Vagina (tissue), 2 donors: ENCODE measurements around the gene TIMM29. TPM values are rescaled to one million over a fixed set of nuclear protein-coding genes. Genes with fewer than 3 reads are reported as not detected.

Experiments
- DNase-seq, 2 donors: peaks; one replicate each; pipeline ENCODE4 v3.0.0-alpha.2; 2017; ENCODE audit errors: extremely low spot score in 2 of 2
- H3K27ac ChIP-seq: fragments of 200-600 bp; sonication (generic); one replicate; pipeline ENCODE4 v1.5.1; 2019
- H3K27me3 ChIP-seq: fragments of 200-600 bp; sonication (generic); one replicate; pipeline ENCODE4 v1.5.1; 2019
- H3K36me3 ChIP-seq, 2 donors: fragments of 200-600 bp; sonication (generic); one replicate each; pipeline ENCODE4 v1.5.1; 2017 to 2019
- H3K4me1 ChIP-seq: fragments of 200-600 bp; sonication (generic); one replicate; pipeline ENCODE4 v1.5.1; 2019
- H3K4me3 ChIP-seq, 2 donors: fragments of 200-600 bp; sonication (generic); 1 replicate in 1 of 2; 2 replicates in 1 of 2; pipeline ENCODE4 v1.5.1; 2016 to 2019
- H3K9me3 ChIP-seq: fragments of 200-600 bp; sonication (generic); one replicate; pipeline ENCODE4 v1.5.1; 2019
- POLR2A ChIP-seq, 2 donors: fragments of 450-650 bp; IDR thresholded peaks; one replicate each; pipeline ENCODE4 v1.6.1; 2017; ENCODE audit warnings: antibody characterized with exemption in 2 of 2, mild to moderate bottlenecking in 2 of 2, moderate library complexity in 2 of 2
- POLR2AphosphoS5 ChIP-seq, 2 donors: sonication (generic); formaldehyde crosslinking; IDR thresholded peaks; one replicate each; pipeline ENCODE4 v1.9.0; 2017; ENCODE audit warnings: antibody characterized with exemption in 2 of 2, mild to moderate bottlenecking in 2 of 2, low read depth in 1 of 2; ENCODE audit not compliant: insufficient read depth in 1 of 2
- intact Hi-C: fragments of 100-400 bp; cut with DNase I; formaldehyde crosslinking; loops from one replicate; pipeline ENCODE4 v1.15.1; 2023
- total RNA-seq: library from RNA; depleted of rRNA; stranded (reverse); fragments of >200 nt; gene quantifications from one replicate; pipeline ENCODE4 v1.2.3, GENCODE V29; 2016
- TF ChIP-seq, protein P1 (sequence below), 3 experiments: fragments of 450-650 bp in 2 of 3; fragments of 200-600 bp in 1 of 3; sonication (generic) in 1 of 3; IDR thresholded peaks; one replicate each; pipeline ENCODE4 v1.5.1; 2017 to 2019; ENCODE audit warnings: antibody characterized with exemption in 3 of 3, mild to moderate bottlenecking in 2 of 3, moderate library complexity in 2 of 3

TIMM29 gene
- total RNA-seq, 1 donor from 2014 or later: 21.9 TPM

DNA sequence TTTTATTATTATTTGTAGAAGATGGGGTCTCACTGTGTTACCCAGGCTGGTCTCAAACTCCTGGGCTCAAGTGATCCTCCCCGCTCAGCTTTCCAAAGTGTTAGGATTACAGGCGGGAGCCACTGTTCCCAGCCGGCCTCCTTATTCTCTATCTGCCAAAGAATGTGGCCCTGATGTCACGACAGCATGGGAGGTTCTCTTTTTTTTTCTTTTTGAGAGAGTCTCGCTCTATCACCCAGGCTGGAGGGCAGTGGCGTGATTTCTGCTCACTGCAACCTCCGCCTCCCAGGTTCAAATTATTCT is 33.7 kb upstream of the TIMM29 start:
- H3K27ac ChIP-seq: no peak overlapping the region
- H3K27me3 ChIP-seq: no peaks in the 10 kb centered on the region
- no peaks in the 10 kb centered on the region for H3K36me3 ChIP-seq
- TF ChIP-seq POLR2AphosphoS5 (IDR thresholded peaks at IDR 0.05; ENCODE audit: insufficient read depth in 1 of 2, low read depth in 1 of 2) (no peak), POLR2A (IDR thresholded peaks at IDR 0.05) (no peak)
- TF ChIP-seq, protein P1, sequence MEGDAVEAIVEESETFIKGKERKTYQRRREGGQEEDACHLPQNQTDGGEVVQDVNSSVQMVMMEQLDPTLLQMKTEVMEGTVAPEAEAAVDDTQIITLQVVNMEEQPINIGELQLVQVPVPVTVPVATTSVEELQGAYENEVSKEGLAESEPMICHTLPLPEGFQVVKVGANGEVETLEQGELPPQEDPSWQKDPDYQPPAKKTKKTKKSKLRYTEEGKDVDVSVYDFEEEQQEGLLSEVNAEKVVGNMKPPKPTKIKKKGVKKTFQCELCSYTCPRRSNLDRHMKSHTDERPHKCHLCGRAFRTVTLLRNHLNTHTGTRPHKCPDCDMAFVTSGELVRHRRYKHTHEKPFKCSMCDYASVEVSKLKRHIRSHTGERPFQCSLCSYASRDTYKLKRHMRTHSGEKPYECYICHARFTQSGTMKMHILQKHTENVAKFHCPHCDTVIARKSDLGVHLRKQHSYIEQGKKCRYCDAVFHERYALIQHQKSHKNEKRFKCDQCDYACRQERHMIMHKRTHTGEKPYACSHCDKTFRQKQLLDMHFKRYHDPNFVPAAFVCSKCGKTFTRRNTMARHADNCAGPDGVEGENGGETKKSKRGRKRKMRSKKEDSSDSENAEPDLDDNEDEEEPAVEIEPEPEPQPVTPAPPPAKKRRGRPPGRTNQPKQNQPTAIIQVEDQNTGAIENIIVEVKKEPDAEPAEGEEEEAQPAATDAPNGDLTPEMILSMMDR (IDR thresholded peaks at IDR 0.05): no peak
- H3K4me1 ChIP-seq: peaks cover 76% of the 10 kb centered on the region
- DNase-seq: no peak
- H3K4me3 ChIP-seq: no peak overlapping the region
- intact Hi-C loops: no loop called here
- H3K9me3 ChIP-seq: no peaks in the 10 kb centered on the region

DNA sequence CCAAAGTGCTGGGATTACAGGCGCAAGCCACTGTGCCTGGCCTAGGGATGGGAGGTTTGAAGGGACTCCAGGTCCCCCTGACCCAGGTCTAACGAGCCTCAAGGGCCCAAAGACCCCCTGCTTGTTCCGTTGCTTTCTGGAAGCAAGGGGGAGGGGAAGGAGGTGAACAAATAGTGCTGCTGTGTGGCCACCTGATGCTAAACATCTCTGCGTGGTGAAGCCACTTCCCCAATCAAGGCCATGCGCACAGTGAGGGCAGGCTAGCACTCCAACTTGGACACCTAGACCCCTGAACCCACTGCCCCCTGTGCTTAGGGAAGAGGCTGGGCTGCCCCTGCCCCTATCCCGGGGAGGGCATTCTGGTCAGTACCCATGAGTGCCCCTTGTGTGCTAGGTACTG is 33.2 kb upstream of the TIMM29 start:
- Histone ChIP-seq H3K36me3 (no peaks in the 10 kb centered on the region), H3K9me3 (no peaks in the 10 kb centered on the region), H3K4me3 (no peak overlapping the region), H3K27me3 (no peaks in the 10 kb centered on the region), H3K4me1 (peaks cover 76% of the 10 kb centered on the region), H3K27ac (no peak overlapping the region)
- DNase-seq: no peak
- TF ChIP-seq, protein P1 (IDR thresholded peaks at IDR 0.05): no peak
- no peak for TF ChIP-seq POLR2A (IDR thresholded peaks at IDR 0.05)
- TF ChIP-seq POLR2AphosphoS5 (IDR thresholded peaks at IDR 0.05; ENCODE audit: insufficient read depth in 1 of 2, low read depth in 1 of 2): no peak
- intact Hi-C loops: no loop called here

DNA sequence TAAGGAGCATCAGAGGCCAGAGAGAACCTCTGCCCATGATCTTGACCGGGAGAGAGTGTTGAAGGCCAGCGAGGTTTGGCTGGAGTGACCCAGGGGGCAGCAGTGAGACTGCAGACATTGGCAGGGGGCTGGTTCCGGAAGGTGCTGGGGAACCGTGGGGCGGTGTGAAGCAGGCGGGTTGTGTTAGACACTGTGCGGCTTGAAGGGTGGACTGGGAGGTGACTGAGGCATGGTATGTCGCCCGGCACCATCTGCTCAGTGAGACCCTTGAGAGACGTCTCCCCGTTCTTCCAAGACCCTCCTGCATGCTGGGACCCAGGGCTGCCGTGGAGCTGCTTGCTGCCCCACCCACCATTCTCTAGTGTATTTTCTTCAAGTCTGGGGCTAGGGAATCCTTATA is 32.7 kb upstream of the TIMM29 start:
- intact Hi-C loops: no loop called here
- Histone ChIP-seq H3K4me3 (no peak overlapping the region), H3K27me3 (no peaks in the 10 kb centered on the region), H3K36me3 (no peaks in the 10 kb centered on the region), H3K9me3 (no peaks in the 10 kb centered on the region), H3K27ac (no peak overlapping the region), H3K4me1 (peaks cover 74% of the 10 kb centered on the region)
- no peak for DNase-seq
- TF ChIP-seq, protein P1 (IDR thresholded peaks at IDR 0.05): no peak
- TF ChIP-seq POLR2A (IDR thresholded peaks at IDR 0.05): no peak
- TF ChIP-seq POLR2AphosphoS5 (IDR thresholded peaks at IDR 0.05; ENCODE audit: insufficient read depth in 1 of 2, low read depth in 1 of 2): no peak

DNA sequence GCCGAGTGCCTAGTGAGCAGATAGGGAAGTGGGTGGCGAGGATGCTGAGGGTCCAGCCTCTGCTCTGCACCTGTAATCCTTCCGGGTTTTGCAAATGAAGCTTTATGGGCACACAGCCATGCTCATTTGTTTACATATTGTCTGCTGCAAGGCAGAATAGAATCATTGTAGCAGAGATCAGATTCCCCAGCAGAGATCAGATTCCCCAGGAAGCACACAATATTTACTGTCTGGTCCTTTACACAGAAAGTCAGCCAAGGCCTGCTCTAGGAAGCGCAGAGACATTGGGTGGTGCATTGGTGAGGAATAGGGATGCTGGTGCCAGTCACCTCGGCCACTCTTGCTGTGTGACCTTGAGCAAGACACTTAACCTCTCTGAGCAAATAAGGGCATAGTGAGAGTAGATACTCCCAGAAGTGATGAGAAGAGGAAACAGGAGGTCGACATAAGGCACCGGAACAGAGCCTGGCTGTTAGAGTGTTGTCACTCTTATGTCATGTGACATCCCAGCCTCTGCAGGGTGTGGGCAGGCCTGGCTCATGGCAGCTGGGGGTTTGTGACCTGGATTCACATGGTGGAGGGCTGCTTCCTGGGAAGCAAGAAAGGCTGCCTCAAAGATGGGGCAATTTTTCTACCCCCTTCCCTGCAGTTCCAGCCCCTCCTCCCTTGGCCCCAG is 31.6 kb upstream of the TIMM29 start:
- Histone ChIP-seq H3K4me3 (no peak overlapping the region), H3K9me3 (no peaks in the 10 kb centered on the region), H3K27ac (no peak overlapping the region), H3K36me3 (no peaks in the 10 kb centered on the region), H3K27me3 (no peaks in the 10 kb centered on the region), H3K4me1 (peaks cover 74% of the 10 kb centered on the region)
- intact Hi-C loops: no loop called here
- DNase-seq: no peak
- TF ChIP-seq POLR2AphosphoS5 (IDR thresholded peaks at IDR 0.05; ENCODE audit: insufficient read depth in 1 of 2, low read depth in 1 of 2) (no peak), POLR2A (IDR thresholded peaks at IDR 0.05) (no peak)
- TF ChIP-seq, protein P1 (IDR thresholded peaks at IDR 0.05): no peak

DNA sequence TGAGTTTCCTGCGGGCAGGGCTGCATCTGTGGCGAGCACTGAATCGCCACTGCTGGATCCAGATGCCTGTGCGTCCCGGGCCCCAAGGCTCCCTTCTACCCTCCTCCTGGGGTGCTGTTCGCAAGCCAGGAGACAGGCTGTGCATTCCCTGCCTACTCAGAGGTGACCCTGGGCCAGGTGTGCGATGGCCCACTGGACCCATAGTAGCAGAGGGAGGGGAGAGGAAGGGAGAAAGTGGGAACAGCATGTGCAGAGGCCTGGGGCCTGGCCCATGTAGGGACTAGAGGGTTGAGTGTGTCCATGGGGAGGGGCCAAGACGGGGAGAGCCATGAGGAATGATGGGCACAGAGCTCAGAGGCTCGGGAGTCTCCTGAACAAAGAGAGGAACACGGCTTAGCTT is 30.0 kb upstream of the TIMM29 start:
- no peak for DNase-seq
- no peaks in the 10 kb centered on the region for H3K27me3 ChIP-seq
- H3K4me1 ChIP-seq: peaks cover 60% of the 10 kb centered on the region
- intact Hi-C loops: no loop called here
- no peak overlapping the region for H3K4me3 ChIP-seq
- no peaks in the 10 kb centered on the region for H3K9me3 ChIP-seq
- H3K36me3 ChIP-seq: no peaks in the 10 kb centered on the region
- peak overlapping the region; percentile 28 for H3K27ac ChIP-seq
- TF ChIP-seq, protein P1 (IDR thresholded peaks at IDR 0.05): no peak
